ENCODE data around the gene ZNF638.
"Not testable (repeated sequence)": the region's sequence is repeated elsewhere in the genome, so short reads cannot be mapped to it uniquely, and the experiment has no call there.

Gene ZNF638

DNA sequence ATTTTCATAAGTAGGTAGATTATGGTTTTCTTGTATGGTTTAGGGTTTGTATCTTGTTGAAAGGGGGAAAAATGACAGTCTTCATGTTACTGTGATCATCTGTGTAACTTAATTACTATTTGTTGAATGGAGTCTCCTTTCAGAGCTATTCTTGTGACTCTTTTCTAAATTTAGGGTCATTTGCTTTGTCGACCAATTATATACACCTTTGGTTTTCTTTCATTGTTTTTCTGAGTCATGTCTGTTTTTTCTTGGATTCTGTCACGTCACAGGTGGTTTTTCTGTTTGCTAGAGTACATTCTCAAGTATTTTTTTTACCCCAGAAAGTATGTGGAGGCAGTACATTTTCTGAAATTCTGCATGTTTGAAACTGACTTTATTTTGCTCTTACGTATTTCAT lies 78.0 kb downstream of the ZNF638 start:
- no peak for DNase-seq (ENCODE audit: low read depth, low spot score)

DNA sequence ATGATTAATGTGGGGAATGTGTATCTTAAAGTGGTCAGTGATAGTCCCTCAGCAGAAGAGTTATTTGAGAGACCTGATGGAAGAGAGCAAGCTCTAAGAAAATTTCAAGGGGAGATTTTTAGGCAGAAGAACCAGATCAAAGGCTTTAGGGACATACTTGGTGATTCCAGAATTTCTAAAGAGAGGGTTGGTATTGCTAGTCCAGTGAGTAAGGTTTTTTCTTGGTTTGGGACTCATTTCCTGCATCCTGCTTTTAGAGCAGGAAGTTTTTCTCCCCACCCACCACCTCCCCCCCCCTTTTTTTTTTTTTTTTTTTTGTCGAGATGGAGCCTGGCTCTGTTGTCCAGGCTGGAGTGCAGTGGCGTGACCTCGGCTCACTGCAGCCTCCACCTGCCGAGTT lies 79.1 kb downstream of the ZNF638 start:
- no peak for DNase-seq (ENCODE audit: low read depth, low spot score)

DNA sequence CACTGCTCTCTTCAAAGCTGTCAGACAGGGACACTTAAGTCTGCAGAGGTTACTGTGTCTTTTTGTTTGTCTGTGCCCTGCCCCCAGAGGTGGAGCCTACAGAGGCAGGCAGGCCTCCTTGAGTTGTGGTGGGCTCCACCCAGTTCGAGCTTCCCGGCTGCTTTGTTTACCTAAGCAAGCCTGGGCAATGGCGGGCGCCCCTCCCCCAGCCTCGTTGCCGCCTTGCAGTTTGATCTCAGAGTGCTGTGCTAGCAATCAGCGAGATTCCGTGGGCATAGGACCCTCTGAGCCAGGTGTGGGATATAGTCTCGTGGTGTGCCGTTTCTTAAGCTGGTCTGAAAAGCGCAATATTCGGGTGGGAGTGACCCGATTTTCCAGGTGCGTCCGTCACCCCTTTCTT lies 85.3 kb downstream of the ZNF638 start:
- not testable (repeated sequence) for DNase-seq (ENCODE audit: low read depth, low spot score)

DNA sequence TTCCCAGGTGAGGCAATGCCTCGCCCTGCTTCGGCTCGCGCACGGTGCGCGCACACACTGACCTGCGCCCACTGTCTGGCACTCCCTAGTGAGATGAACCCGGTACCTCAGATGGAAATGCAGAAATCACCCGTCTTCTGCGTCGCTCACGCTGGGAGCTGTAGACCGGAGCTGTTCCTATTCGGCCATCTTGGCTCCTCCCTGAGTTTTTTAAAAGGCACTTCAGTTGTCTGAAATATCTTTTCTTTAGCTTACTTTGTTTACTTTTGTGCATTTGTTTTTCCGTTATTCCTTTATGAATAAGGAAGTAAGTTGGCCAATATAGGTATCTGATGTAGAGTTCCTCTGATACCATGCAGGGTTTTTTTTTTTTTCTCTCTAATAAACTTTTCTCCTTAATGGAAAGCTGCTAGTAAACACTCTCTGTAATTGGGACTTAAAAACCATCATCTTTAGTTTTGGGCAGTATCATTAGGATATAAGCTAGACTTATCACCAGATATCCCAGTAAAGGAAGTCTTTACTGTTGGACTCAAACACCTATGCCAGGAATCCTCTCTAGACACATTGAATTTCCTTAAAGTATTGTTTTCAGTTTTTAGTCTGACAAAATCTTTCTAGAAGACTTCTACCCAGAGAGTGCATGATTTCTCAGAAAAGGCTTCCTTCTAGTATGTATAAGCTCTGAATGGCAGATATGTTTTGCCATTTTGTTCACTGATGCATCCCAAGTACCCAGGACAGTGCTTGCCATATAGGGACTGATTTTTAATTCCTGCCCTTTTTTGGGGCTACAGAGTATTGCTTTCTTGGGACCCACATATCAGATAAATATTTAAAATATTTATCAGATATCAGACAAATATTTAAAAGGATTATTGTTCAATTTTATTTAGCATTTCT lies 86.0 kb downstream of the ZNF638 start:
- DNase-seq (ENCODE audit: low read depth, low spot score), result no peak

DNA sequence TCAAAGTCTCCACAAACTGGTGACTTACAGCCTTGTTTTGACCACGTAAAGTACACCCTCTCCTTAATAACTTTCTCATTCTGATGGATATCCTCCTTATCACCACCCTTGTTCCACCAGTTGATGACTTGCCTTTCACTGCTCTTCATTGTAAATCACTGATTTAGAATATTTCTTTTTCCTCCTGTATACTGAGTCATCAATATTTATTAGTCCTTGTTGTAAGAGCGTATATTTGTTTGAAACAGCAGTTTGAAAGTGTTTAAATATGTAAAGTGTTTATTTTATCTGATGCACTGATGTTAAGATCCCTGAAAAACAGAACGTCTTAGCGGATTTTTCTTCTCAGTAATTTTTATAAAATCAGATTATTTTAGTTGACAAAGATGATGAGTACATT lies 87.6 kb downstream of the ZNF638 start:
- DNase-seq (ENCODE audit: low read depth, low spot score), result no peak

DNA sequence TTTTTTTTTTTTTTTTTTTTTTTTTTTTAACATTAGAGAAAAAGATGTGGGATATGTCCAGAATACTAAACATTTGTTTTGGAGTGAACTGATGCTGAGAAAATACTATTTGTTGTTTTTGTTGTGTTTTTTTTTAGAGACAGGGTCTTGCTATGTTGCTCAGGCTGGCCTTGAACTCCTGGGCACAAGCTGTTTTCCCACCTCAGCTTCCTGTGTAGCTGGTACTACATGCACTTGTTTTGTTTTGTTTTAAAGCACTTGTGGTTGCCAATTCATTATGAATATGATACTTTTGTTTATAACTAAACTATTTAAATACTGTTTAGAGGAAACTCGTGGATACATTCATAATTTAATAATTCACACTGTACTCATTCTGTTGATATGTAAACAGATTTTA lies 88.4 kb downstream of the ZNF638 start:
- DNase-seq (ENCODE audit: low read depth, low spot score), result no peak

DNA sequence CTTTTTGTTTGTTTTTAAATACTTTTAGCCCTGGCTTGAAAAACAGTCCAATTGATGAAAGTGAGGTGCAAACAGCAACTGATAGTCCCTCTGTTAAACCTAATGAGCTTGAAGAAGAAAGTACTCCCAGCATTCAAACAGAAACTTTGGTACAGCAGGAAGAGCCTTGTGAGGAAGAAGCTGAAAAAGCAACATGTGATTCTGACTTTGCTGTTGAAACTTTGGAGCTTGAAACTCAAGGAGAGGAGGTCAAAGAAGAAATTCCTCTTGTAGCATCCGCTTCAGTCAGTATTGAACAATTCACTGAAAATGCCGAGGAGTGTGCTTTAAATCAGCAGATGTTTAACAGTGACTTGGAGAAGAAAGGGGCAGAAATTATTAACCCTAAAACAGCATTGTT lies 91.2 kb downstream of the ZNF638 start:
- no peak for DNase-seq (ENCODE audit: low read depth, low spot score)

DNA sequence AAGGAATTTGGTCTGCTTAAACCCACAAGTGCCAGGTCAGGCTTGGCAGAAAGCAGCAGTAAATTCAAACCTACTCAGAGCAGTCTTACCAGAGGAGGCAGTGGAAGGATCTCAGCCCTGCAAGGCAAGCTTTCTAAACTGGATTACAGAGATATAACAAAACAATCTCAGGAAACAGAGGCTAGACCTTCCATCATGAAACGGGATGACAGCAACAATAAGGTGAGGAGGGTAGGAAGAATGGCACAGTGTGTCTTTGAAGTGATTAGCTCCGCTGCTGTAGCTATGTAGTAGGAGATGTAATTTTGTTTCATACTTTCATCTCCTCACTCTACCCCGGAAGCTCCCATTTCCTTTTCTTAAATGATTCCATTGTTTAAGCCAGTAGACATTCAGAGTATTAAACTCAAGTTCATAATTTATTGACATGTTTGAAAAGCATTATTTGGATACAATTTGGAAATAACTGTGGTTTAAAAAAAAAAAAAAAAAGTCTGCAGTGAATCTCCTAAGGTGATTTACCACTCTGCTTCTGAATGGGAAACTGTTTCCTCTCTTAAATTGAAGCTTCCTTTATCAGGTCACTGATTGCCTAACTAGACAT lies 92.3 kb downstream of the ZNF638 start:
- no peak for DNase-seq (ENCODE audit: low read depth, low spot score)

DNA sequence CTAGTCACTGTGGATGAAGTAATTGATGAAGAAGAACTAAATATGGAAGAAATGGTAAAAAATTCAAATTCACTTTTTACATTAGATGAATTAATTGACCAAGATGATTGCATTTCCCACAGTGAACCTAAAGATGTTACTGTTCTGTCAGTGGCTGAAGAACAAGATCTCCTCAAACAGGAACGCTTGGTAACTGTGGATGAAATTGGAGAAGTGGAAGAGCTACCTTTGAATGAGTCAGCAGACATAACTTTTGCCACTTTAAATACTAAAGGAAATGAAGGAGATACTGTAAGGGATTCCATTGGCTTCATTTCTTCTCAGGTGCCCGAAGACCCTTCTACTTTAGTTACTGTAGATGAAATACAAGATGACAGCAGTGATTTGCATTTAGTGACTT lies 95.1 kb downstream of the ZNF638 start:
- DNase-seq (ENCODE audit: low read depth, low spot score), result no peak

DNA sequence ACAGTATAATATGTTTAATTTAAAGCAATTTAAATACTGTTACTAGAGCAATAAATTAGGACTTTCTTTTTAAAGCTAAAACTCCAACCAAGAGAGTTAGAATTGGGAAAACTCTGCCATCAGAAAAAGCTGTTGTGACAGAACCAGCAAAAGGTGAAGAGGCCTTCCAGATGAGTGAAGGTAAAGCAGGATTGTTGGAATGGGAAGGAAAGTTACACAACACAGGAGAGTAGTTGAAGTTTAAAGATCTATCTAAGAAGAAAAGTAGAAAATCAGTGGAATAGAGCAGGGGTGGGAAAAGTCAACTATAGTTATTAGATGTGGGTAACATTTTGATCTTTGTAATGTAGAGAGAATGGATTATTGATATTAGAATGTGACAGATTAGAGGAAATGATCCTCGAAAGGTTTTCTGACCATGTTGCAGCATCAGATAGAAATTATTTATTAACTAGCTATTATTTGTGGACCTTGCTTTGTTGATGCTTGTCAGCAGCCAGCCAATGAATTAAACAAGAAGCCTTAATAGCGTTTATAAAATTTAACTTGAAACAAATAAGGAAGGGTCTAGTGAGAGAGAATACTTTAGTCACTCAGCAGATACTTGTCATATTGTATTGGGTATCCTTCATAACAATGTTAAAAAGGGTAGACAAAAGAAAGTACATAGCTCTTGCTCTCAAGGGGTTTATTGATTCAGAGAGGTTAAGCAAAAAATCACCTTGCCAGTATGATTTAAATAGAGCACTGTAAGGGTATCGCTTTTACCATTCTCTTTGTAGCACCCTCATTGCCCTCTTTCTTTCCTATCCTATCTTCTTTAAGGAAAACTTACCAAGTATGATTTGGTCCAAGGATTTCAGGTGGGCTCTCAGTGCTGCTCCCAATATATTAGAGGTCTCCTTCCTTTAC lies 97.1 kb downstream of the ZNF638 start:
- no peak for DNase-seq (ENCODE audit: low read depth, low spot score)

DNA sequence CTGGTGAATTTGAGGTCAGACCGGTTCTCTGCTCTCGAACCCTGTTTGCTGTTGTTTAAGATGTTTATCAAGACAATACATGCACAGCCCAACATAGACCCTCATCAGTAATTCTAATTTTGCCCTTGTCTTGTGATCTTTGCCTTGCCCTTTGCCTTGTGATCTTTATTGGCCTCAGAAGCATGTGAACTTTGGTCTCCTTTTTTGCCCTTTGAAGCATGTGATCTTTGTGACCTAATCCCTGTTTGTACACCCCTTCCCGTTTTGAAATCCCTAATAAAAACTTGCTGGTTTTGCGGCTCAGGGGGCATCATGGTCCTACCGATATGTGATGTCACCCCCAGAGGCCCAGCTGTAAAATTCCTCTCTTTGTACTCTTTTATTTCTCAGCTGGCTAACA lies 113.6 kb downstream of the ZNF638 start:
- DNase-seq (ENCODE audit: low read depth, low spot score), result not testable (repeated sequence)

DNA sequence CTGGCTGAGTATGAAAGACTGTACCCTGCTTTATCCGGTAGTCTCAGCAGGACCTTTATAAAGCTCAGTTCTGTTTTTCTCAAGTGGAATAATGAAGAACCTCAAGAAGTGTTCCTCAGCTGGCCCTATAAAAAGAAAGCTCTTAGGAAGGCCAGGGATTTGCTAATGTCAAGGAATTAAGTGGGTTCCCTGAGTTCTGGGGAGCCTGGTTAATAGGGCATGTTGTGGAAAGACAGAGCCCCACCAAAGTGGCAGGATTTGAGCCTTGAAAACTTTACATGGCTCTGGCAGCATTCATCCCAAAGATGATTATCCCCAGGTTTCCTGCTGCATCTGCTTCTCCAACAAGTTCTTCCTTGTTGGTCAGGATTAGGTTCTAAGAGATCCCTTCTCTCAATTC lies 114.9 kb downstream of the ZNF638 start:
- DNase-seq (ENCODE audit: low read depth, low spot score), result no peak

DNA sequence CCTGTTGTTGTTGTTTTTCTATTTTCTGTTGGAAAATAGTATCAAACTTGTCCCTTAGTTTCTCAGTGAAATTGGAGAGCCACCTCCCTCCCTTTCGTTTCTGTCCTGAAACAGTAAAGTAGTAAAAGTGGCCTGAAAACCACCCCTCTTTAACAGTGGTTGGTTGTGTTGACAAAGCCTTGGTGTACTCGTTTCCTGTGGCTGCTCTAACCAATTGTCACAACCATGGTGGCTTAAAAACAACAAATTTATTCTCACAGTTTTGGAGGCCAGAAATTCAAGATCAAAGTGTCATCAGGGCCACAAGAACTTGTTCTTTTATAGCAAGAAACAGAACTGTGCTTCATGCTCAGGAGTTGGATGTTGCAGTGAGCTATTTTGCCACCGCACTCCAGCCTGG lies 117.8 kb downstream of the ZNF638 start:
- no peak for DNase-seq (ENCODE audit: low read depth, low spot score)

DNA sequence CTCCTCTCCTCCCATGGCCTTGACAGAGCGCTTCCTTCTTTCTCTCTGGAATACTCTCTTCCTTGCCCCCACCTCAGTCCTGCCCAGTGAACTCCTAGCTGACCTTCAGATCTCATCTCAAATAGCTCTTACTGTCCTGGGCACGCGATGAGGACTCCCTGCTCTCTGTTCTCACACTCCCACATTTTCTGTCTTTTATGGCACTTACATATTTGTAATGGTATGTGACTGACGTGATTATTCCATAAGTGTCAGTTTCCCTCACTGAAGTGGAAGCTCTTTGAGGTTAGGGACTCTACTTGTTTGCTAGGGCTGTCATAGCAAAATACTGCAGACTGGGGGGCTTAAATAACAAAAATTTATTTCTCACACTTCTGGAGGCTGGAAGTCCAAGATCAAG lies 120.1 kb downstream of the ZNF638 start:
- DNase-seq (ENCODE audit: low read depth, low spot score), result no peak

DNA sequence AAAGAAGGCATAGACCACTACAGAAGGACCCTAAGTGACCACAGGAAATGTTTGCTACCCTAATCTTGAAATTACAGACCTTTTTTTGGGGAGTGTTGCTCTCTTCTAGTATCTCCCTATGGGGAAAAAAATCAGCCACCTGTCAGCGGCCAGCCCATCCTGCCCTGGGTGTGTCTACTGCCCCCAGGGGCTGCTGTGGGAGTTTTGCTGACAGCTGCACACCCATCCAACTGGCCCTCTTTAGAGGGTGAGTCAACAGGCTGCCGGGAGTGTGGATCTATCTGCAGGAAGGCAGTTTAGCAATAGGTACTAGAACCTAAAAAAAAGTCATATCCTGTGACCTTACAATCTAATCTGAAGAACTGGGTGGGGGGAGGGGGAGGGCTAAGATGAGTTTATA lies 121.0 kb downstream of the ZNF638 start:
- no peak for DNase-seq (ENCODE audit: low read depth, low spot score)

DNA sequence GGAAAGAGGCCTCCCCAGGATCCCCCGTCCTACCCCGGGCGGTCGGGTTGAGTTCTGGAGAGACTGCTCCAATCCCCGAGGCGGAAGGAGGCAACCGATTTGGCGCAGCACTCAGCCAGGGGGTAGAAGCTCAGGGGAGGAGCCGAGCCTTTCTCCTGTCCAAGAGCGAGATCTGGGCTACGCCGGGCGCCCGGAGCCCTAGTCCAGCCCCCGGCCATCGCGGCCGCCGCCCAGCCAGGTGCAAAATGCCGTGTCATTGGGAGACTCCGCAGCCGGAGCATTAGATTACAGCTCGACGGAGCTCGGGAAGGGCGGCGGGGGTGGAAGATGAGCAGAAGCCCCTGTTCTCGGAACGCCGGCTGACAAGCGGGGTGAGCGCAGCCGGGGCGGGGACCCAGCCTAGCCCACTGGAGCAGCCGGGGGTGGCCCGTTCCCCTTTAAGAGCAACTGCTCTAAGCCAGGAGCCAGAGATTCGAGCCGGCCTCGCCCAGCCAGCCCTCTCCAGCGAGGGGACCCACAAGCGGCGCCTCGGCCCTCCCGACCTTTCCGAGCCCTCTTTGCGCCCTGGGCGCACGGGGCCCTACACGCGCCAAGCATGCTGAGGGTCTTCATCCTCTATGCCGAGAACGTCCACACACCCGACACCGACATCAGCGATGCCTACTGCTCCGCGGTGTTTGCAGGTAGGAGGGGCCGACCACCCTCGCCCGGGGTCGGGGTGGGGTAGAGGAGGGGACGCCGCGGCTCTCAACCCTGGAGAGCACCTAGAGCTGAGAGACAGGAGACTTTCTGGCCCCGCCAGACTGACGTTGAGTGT lies 122.0 kb downstream of the ZNF638 start, which contains the start of gene DYSF:
DYSF (plus strand) TSS at position 158 of the 817 bp plus-strand sequence.
- no peak for DNase-seq (ENCODE audit: low read depth, low spot score)

DNA sequence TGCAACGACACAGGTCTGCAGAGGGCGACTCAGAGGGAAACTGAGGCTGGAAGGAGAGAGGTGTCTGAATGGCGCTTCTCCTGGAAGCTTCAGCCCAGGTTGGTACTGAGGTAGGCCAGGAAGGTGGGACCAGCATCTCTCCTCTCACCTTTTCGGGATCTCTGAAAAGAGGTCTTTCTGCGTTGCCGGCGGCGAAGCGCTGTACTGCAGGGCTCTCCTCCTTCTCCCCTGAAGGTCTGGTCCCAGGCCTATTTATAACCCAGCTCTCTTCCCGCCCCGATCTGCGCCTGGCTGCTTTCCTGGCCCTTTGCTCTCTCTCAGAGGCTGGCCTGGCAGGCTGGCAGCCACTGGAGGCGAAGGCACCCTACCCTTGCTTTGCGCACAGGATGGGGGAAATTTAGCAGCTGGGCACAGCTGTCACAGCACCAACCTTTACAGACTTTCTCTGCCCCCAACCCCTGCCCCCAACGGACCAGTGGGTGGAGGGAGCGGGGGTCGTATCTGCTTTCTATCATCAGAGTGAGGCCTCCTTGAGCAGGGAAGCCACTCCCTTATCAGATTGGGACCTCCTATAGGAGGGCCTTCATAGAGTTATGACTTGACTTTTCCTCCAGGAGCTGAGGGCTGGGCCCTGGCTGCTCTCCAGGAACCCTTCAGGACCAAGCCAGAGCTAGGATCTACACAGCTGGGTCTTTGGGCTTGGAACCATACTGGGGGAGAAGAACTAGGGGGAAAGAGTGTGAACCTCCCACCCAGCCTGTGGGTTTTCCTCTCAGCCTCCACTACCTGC lies 122.8 kb downstream of the ZNF638 start:
- DNase-seq (ENCODE audit: low read depth, low spot score), result no peak

DNA sequence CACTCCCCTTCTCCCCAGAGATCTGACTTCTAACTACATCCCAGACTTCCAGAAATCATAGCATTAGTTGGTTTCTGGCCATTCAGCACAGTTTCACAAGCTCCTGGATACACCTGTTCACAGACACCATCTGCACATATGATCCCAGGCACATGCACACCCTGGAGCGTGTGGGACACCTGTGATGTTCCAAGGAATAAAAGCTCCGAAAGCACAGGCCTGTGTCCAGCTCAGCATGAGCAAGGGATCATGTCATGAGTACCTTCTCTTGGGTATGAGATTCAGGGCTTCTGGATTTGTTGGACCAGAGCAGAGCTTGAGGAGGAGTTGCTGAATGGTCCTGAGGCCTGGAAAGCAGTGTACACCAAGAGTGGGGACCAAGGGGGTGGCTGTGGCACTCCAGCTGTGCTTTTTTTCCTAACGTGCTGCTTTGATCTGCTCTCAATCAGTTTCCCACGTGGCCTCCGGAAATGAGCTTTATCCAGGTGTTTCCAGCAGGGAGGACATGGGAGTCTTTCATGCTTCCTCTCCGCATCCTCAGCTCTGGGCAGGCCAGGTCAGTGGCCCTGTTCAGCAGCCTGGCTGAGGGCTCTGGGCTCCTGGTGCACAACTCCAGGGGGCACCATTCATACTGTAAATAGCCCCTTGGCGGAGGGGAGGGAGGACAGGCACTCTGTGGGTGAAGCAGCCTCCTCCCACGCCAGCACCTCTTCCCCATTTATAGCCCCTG lies 123.6 kb downstream of the ZNF638 start:
- DNase-seq (ENCODE audit: low read depth, low spot score), result no peak

DNA sequence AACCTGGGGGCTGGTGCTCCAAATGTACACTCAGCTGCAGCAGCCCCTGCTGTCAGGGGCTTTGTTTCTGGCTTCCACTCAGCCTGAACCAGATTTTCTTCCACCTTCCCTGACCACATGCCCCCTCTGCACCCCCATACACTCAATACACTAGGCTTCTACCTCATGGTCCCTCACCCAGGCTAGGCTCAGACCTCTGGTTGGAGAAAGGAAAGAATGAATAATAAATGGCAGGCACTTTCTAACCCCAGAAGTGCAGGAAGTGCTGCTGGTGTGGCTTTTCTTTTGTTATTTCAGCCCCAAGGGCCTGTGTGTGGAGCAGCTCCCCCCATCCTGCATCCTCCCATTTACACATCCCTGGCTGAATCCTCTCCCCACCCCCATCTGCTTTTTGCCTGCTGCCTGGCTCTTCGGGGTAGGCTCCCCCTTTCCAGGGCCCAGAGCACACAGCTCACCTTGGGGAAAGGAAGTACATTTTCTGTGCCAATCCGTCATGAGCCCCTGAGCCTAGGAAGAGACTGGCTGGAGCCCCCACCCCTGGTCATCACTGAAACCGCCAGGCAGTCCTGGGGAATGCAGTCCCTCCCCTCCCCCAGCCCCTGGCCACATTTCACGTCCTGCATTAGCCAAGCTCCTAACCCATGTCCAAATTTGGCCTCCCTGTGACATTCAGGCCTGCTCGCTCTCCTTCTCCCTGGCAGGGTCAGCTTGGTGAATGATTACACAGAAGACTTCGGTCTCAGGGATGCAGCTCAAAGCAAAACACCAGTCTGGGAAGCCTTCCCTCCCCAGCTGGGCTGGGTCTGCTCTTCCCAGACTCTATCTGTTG lies 124.4 kb downstream of the ZNF638 start:
- DNase-seq (ENCODE audit: low read depth, low spot score), result peak; percentile 61

All from iPS DF 19.7 (cell line).